GM19455 (cell line): Measurements from ENCODE around the gene HNRNPA2B1.
A peak's percentile ranks its signal among the peaks of the same experiment; 100 is the strongest.

Experiments
- ATAC-seq: cut with Tn5 transposase; IDR thresholded peaks from one replicate; pipeline ENCODE4 v1.9.1; 2021; ENCODE audit not compliant: unreplicated experiment

The HNRNPA2B1 gene

GRCh38 chr7:26200444-26201246 is at the start of gene HNRNPA2B1:
HNRNPA2B1 (minus strand) TSS chr7:26200746; CDS start chr7:26200577, 169 bp downstream.
- peak; percentile 53 for ATAC-seq

GRCh38 chr7:26250239-26250638 is 49.7 kb upstream of the HNRNPA2B1 start:
- ATAC-seq = no peak

- no peak for ATAC-seq
These were observed 44.6 kb upstream of the HNRNPA2B1 start for GRCh38 chr7:26245150-26245549.

GRCh38 chr7:26238032-26238431 is 37.5 kb upstream of the HNRNPA2B1 start:
- no peak for ATAC-seq

GRCh38 chr7:26237035-26237807 is 36.7 kb upstream of the HNRNPA2B1 start:
- ATAC-seq = no peak

GRCh38 chr7:26233902-26234511 is 33.5 kb upstream of the HNRNPA2B1 start:
- ATAC-seq = no peak

GRCh38 chr7:26227987-26228386 is 27.4 kb upstream of the HNRNPA2B1 start:
- no peak for ATAC-seq

GRCh38 chr7:26224359-26224758 is 23.8 kb upstream of the HNRNPA2B1 start:
- ATAC-seq = no peak

GRCh38 chr7:26216049-26216448 is 15.5 kb upstream of the HNRNPA2B1 start:
- no peak for ATAC-seq

GRCh38 chr7:26213807-26214515 is 13.4 kb upstream of the HNRNPA2B1 start:
- ATAC-seq = no peak

GRCh38 chr7:26212921-26213718 is 12.6 kb upstream of the HNRNPA2B1 start:
- ATAC-seq = no peak

GRCh38 chr7:26208040-26208439 is 7.5 kb upstream of the HNRNPA2B1 start:
- no peak for ATAC-seq

- ATAC-seq = no peak
These were observed 2.5 kb upstream of the HNRNPA2B1 start for GRCh38 chr7:26203016-26203415.

- peak; percentile 9 for ATAC-seq
These were observed 1.8 kb upstream of the HNRNPA2B1 start for GRCh38 chr7:26202019-26202990.

- ATAC-seq = peak; percentile 44
These were observed 887 bp upstream of the HNRNPA2B1 start, which contains the start of gene CBX3 for GRCh38 chr7:26201247-26202018. CBX3 (plus strand) TSS chr7:26201745; CDS start chr7:26202999, 1,254 bp downstream.

- ATAC-seq = no peak
These were observed 505 bp downstream of the HNRNPA2B1 start for GRCh38 chr7:26200038-26200443.

GRCh38 chr7:26199301-26200037 is 1.1 kb downstream of the HNRNPA2B1 start:
- no peak for ATAC-seq

GRCh38 chr7:26198781-26199169 is 1.8 kb downstream of the HNRNPA2B1 start:
- no peak for ATAC-seq
